ENCODE data around the gene RPS15. TPM values are rescaled to one million over a fixed set of nuclear protein-coding genes. Genes with fewer than 3 reads are reported as not detected.

RPS15 gene
- total and polyA plus RNA-seq, 2 of the 13 experiments (the other 11 are each of a cell fraction or from before 2014, with no cell fraction given): 695 to 1,411 TPM

GRCh38 chr19:1424192-1424955 is 13.8 kb upstream of the RPS15 start (continued):
- TF ChIP-seq POLR2AphosphoS2 (IDR thresholded peaks at IDR 0.05; ENCODE audit: low read depth, low read length) (no peak), ZNF318 (CRISPR knock-in tag; IDR thresholded peaks at IDR 0.05) (no peak), HOXD1 (CRISPR knock-in tag; IDR thresholded peaks at IDR 0.05) (no peak), PHB2 (IDR thresholded peaks at IDR 0.05; ENCODE audit: partially characterized antibody) (no peak), ZNF431 (CRISPR knock-in tag; IDR thresholded peaks at IDR 0.05; ENCODE audit: borderline replicate concordance, low read depth) (0 out of 2 replicates have a peak, but pooled peaks have one; percentile 74), ZNF784 (CRISPR knock-in tag; IDR thresholded peaks at IDR 0.05; ENCODE audit: borderline replicate concordance) (no peak; the same call in 1 of the 2 replicates), ZBTB4 (CRISPR knock-in tag; IDR thresholded peaks at IDR 0.05; ENCODE audit: borderline replicate concordance) (no peak; the same call in 1 of the 2 replicates), JUNB (CRISPR knock-in tag; IDR thresholded peaks at IDR 0.05; ENCODE audit: borderline replicate concordance) (no peak), YY1 (IDR thresholded peaks at IDR 0.05; ENCODE audit: insufficient read depth, insufficient replicate concordance, low read depth, low read length) (peak; percentile 30), ZSCAN22 (CRISPR knock-in tag; IDR thresholded peaks at IDR 0.05) (no peak), NR2C2 (CRISPR knock-in tag; IDR thresholded peaks at IDR 0.05; ENCODE audit: borderline replicate concordance) (peak; percentile 62; the same call in 1 of the 2 replicates), ZNF713 (CRISPR knock-in tag; IDR thresholded peaks at IDR 0.05) (no peak), BATF2 (CRISPR knock-in tag; IDR thresholded peaks at IDR 0.05) (no peak), FOXK1 (CRISPR knock-in tag; IDR thresholded peaks at IDR 0.05; ENCODE audit: borderline replicate concordance, low read depth) (peak; percentile 55; the same call in 1 of the 2 replicates), NFE2L2 (IDR thresholded peaks at IDR 0.05; ENCODE audit: low read length) (peak; percentile 29; the same call in 1 of the 2 replicates)
